GM18868 (cell line): ENCODE results near the gene MRPS22.

Experiments
- ATAC-seq: cut with Tn5 transposase; IDR thresholded peaks from one replicate; pipeline ENCODE4 v1.9.1; 2021; ENCODE audit warnings: mild to moderate bottlenecking, moderate library complexity; ENCODE audit not compliant: unreplicated experiment

Gene MRPS22

GRCh38 chr3:139311557-139311956 is 32.3 kb upstream of the MRPS22 start:
- no peak for ATAC-seq

GRCh38 chr3:139312416-139312815 is 31.4 kb upstream of the MRPS22 start:
- no peak for ATAC-seq

- ATAC-seq = no peak
Measured at GRCh38 chr3:139312959-139313358, 30.9 kb upstream of the MRPS22 start.

- ATAC-seq = no peak
Measured at GRCh38 chr3:139313921-139314320, 29.9 kb upstream of the MRPS22 start.

GRCh38 chr3:139317215-139317614 is 26.6 kb upstream of the MRPS22 start:
- ATAC-seq = no peak

- no peak for ATAC-seq
Measured at GRCh38 chr3:139317660-139318430, 26.0 kb upstream of the MRPS22 start.

GRCh38 chr3:139318431-139318816 is 25.4 kb upstream of the MRPS22 start:
- ATAC-seq = no peak

GRCh38 chr3:139318826-139319225 is 25.0 kb upstream of the MRPS22 start:
- ATAC-seq = no peak

- ATAC-seq = no peak
Measured at GRCh38 chr3:139319428-139320402, 24.1 kb upstream of the MRPS22 start.

GRCh38 chr3:139320551-139321309 is 23.1 kb upstream of the MRPS22 start:
- no peak for ATAC-seq

- no peak for ATAC-seq
Measured at GRCh38 chr3:139322346-139322745, 21.5 kb upstream of the MRPS22 start.

GRCh38 chr3:139323146-139323545 is 20.7 kb upstream of the MRPS22 start:
- ATAC-seq = no peak

- ATAC-seq = no peak
Measured at GRCh38 chr3:139324456-139324855, 19.4 kb upstream of the MRPS22 start.

- ATAC-seq = no peak
Measured at GRCh38 chr3:139325551-139325950, 18.3 kb upstream of the MRPS22 start.

GRCh38 chr3:139326131-139326530 is 17.7 kb upstream of the MRPS22 start:
- ATAC-seq = no peak

- ATAC-seq = no peak
Measured at GRCh38 chr3:139326707-139327106, 17.1 kb upstream of the MRPS22 start.

- no peak for ATAC-seq
Measured at GRCh38 chr3:139327231-139327630, 16.6 kb upstream of the MRPS22 start.

- ATAC-seq = no peak
Measured at GRCh38 chr3:139327861-139328260, 16.0 kb upstream of the MRPS22 start.

GRCh38 chr3:139328356-139328755 is 15.5 kb upstream of the MRPS22 start:
- no peak for ATAC-seq

GRCh38 chr3:139329364-139329850 is 14.4 kb upstream of the MRPS22 start:
- ATAC-seq = peak; percentile 97

GRCh38 chr3:139332092-139332491 is 11.7 kb upstream of the MRPS22 start:
- no peak for ATAC-seq
